ENCODE data around the gene CILP2.

- TF ChIP-seq CTCF (IDR thresholded peaks at IDR 0.05) = no peak
- TF ChIP-seq POLR2A (IDR thresholded peaks at IDR 0.05) = no peak
Observed at GRCh38 chr19:19539698-19540063, 1.6 kb downstream of the CILP2 start.

All from body of pancreas (tissue), 4 donors.